H1 (cell line): ENCODE results near the gene TASOR2. TPM values are rescaled to one million over a fixed set of nuclear protein-coding genes. Genes with fewer than 3 reads are reported as not detected.

Source experiments
- ASH2L ChIP-seq: fragments of 200-600, 300-600 bp; sonication (generic); IDR thresholded peaks from one replicate; pipeline ENCODE4 v1.7.1; 2017; ENCODE audit warnings: low read length
- CHD1 ChIP-seq: IDR thresholded peaks from 2 replicates; pipeline ENCODE4 v1.6.1; 2012; ENCODE audit warnings: low read depth, low read length, improper control_type of control experiment
- CTBP2 ChIP-seq: IDR thresholded peaks from 2 replicates; pipeline ENCODE4 v1.7.0; 2011; ENCODE audit warnings: borderline replicate concordance, mild to moderate bottlenecking, moderate library complexity, mixed read lengths, low read length; ENCODE audit not compliant: insufficient read depth, insufficient read length
- EP300 ChIP-seq, 2 experiments: IDR thresholded peaks; 1 replicate in 1 of 2; 2 replicates in 1 of 2; pipeline ENCODE4 v1.6.1; 2011 to 2012; ENCODE audit warnings: low read depth in 2 of 2, low read length in 2 of 2, mild to moderate bottlenecking in 2 of 2, borderline replicate concordance in 1 of 2, inconsistent platforms in 1 of 2, moderate library complexity in 1 of 2
- FOSL1 ChIP-seq: IDR thresholded peaks from 2 replicates; pipeline ENCODE4 v1.6.1; 2011; ENCODE audit warnings: mild to moderate bottlenecking, low read depth, low read length, moderate library complexity; ENCODE audit not compliant: insufficient read depth
- JUN ChIP-seq: IDR thresholded peaks from 2 replicates; pipeline ENCODE4 v1.6.1; 2011; ENCODE audit warnings: low read depth, mild to moderate bottlenecking, improper control_type of control experiment, low read length
- NRF1 ChIP-seq: IDR thresholded peaks from 2 replicates; pipeline ENCODE4 v1.6.1; 2011; ENCODE audit warnings: mild to moderate bottlenecking, low read depth, low read length, improper control_type of control experiment
- SUZ12 ChIP-seq: fragments of 200-600 bp; sonication (generic); IDR thresholded peaks from 2 replicates; pipeline ENCODE4 v1.6.1; 2012; ENCODE audit warnings: mild to moderate bottlenecking, inconsistent platforms, low read length, moderate library complexity, mixed read lengths
- TAF1 ChIP-seq: IDR thresholded peaks from 2 replicates; pipeline ENCODE4 v1.6.1; 2011; ENCODE audit warnings: mild to moderate bottlenecking, low read depth, low read length
- TBP ChIP-seq: IDR thresholded peaks from 2 replicates; pipeline ENCODE4 v1.6.1; 2011; ENCODE audit warnings: low read depth, low read length, improper control_type of control experiment
- polyA plus RNA-seq, 7 experiments: library from polyadenylated mRNA; depleted of rRNA in 3 of 7; stranded (reverse) in 5 of 7; unstranded in 2 of 7; fragments of >200 nt in 5 of 7; fragments of 200-250 nt in 2 of 7; gene quantifications; 1 replicate in 5 of 7; 2 replicates in 1 of 7; 4 replicates in 1 of 7; pipeline versions ENCODE4 v1.2.1 to v1.2.3, GENCODE V29; 2011 to 2013; ENCODE audit warnings: missing spikeins in 2 of 7, mixed read lengths in 2 of 7
- total RNA-seq: library from RNA; stranded (reverse); fragmentation: NEBNext Ultra II Directional; extraction: Animal tissue kit (Norgen Biotek cat#: 25700); gene quantifications from 2 replicates; pipeline ENCODE4 v1.2.1, GENCODE V29; 2021
- TF ChIP-seq, protein P1 (sequence below): fragments of 300-600 bp; sonication (generic); IDR thresholded peaks from 2 replicates; pipeline ENCODE4 v1.7.1; 2012; ENCODE audit warnings: low read length, moderate library complexity, mild to moderate bottlenecking, inconsistent platforms; ENCODE audit not compliant: insufficient replicate concordance

The TASOR2 gene
- total and polyA plus RNA-seq, 2 of the 8 experiments (the other 6 are each of a cell fraction or from before 2014, with no cell fraction given): 13.1 to 74.9 TPM

DNA sequence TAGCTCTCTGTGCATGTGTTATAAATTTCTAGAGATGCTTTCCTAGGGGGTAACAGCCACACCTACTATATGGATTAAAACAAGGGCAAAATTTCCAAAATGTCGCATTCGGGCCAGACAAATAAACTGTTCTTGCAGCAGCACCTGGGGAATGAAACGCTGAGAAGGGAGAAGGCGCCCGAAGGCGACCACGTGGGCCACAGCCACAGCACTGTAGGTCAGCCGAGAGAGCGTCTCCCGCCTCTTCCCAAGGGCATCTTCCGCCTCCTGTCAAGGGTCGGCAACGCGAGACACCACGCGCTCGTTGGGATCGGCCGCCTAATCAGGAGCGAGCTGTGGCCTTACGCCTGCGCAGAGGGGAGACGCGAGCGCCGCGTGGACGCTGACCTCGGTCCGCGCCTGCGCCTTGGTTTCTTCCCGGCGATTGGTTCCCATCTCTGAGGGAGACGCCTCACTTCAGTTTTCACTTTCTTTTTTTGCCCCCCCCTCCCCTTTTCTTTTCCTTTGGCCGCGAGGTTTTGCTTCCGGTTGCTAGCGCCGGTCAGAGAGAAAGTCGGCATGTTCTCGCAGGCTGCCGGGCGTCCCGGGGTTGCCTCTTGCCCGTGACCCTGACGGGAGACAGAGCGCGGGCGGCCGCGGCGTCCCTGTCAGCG is at the start of gene TASOR2 (continued):
- TF ChIP-seq EP300 (IDR thresholded peaks at IDR 0.05; ENCODE audit: borderline replicate concordance in 1 of 2, low read depth in 2 of 2, low read length in 2 of 2) (no peak), TBP (peak; percentile 14; the same call in 1 of the 2 replicates), SUZ12 (no peak), CTBP2 (no peak), JUN (no peak), ASH2L (no peak), FOSL1 (no peak), NRF1 (peak; percentile 97), TAF1 (no peak; the same call in 1 of the 2 replicates), CHD1 (no peak)
- TF ChIP-seq, protein P1, sequence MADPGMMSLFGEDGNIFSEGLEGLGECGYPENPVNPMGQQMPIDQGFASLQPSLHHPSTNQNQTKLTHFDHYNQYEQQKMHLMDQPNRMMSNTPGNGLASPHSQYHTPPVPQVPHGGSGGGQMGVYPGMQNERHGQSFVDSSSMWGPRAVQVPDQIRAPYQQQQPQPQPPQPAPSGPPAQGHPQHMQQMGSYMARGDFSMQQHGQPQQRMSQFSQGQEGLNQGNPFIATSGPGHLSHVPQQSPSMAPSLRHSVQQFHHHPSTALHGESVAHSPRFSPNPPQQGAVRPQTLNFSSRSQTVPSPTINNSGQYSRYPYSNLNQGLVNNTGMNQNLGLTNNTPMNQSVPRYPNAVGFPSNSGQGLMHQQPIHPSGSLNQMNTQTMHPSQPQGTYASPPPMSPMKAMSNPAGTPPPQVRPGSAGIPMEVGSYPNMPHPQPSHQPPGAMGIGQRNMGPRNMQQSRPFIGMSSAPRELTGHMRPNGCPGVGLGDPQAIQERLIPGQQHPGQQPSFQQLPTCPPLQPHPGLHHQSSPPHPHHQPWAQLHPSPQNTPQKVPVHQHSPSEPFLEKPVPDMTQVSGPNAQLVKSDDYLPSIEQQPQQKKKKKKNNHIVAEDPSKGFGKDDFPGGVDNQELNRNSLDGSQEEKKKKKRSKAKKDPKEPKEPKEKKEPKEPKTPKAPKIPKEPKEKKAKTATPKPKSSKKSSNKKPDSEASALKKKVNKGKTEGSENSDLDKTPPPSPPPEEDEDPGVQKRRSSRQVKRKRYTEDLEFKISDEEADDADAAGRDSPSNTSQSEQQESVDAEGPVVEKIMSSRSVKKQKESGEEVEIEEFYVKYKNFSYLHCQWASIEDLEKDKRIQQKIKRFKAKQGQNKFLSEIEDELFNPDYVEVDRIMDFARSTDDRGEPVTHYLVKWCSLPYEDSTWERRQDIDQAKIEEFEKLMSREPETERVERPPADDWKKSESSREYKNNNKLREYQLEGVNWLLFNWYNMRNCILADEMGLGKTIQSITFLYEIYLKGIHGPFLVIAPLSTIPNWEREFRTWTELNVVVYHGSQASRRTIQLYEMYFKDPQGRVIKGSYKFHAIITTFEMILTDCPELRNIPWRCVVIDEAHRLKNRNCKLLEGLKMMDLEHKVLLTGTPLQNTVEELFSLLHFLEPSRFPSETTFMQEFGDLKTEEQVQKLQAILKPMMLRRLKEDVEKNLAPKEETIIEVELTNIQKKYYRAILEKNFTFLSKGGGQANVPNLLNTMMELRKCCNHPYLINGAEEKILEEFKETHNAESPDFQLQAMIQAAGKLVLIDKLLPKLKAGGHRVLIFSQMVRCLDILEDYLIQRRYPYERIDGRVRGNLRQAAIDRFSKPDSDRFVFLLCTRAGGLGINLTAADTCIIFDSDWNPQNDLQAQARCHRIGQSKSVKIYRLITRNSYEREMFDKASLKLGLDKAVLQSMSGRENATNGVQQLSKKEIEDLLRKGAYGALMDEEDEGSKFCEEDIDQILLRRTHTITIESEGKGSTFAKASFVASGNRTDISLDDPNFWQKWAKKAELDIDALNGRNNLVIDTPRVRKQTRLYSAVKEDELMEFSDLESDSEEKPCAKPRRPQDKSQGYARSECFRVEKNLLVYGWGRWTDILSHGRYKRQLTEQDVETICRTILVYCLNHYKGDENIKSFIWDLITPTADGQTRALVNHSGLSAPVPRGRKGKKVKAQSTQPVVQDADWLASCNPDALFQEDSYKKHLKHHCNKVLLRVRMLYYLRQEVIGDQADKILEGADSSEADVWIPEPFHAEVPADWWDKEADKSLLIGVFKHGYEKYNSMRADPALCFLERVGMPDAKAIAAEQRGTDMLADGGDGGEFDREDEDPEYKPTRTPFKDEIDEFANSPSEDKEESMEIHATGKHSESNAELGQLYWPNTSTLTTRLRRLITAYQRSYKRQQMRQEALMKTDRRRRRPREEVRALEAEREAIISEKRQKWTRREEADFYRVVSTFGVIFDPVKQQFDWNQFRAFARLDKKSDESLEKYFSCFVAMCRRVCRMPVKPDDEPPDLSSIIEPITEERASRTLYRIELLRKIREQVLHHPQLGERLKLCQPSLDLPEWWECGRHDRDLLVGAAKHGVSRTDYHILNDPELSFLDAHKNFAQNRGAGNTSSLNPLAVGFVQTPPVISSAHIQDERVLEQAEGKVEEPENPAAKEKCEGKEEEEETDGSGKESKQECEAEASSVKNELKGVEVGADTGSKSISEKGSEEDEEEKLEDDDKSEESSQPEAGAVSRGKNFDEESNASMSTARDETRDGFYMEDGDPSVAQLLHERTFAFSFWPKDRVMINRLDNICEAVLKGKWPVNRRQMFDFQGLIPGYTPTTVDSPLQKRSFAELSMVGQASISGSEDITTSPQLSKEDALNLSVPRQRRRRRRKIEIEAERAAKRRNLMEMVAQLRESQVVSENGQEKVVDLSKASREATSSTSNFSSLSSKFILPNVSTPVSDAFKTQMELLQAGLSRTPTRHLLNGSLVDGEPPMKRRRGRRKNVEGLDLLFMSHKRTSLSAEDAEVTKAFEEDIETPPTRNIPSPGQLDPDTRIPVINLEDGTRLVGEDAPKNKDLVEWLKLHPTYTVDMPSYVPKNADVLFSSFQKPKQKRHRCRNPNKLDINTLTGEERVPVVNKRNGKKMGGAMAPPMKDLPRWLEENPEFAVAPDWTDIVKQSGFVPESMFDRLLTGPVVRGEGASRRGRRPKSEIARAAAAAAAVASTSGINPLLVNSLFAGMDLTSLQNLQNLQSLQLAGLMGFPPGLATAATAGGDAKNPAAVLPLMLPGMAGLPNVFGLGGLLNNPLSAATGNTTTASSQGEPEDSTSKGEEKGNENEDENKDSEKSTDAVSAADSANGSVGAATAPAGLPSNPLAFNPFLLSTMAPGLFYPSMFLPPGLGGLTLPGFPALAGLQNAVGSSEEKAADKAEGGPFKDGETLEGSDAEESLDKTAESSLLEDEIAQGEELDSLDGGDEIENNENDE: no peak
